Stimulated activated CD4-positive, alpha-beta T cell treated with anti-CD3 and anti-CD28 coated beads, Interleukin-4, amount 100 ng/mL, for 48 hours (primary cell): ENCODE measurements around the gene LDLRAD4.

Experiments
- DNase-seq, 2 donors: peaks; one replicate each; pipeline ENCODE4 v3.0.0-alpha.2; 2020; ENCODE audit warnings: low read depth in 2 of 2

LDLRAD4 gene

DNA sequence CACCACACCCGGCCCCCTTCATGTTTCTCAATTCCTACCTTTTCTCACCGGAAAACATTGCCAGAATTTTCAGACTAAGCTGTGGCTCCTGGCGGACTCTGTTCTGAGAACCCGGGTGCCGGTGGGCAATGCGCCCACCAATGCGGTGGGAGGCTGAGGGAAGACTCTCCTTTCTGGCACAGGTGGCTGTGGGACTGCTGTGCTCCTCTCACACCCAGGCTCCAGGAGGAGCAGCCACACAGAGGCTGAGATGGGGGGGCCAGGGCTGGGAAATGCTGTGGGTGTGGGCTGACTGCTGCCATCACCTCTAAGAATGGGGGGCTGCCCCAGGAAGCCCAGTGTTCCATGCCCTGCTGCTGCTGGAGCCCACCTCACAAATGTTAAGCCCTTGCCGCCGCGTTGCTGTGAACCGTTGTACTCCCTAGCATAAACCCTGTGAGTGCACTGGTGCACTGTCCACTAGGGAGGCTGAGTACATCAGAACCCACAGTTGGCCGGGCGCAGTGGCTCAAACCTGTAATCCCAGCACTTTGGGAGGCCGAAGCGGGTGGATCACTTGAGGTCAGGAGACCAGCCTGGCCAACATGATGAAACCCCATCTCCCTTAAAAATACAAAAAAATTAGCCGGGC lies 152.6 kb downstream of the LDLRAD4 start:
- no peak for DNase-seq

DNA sequence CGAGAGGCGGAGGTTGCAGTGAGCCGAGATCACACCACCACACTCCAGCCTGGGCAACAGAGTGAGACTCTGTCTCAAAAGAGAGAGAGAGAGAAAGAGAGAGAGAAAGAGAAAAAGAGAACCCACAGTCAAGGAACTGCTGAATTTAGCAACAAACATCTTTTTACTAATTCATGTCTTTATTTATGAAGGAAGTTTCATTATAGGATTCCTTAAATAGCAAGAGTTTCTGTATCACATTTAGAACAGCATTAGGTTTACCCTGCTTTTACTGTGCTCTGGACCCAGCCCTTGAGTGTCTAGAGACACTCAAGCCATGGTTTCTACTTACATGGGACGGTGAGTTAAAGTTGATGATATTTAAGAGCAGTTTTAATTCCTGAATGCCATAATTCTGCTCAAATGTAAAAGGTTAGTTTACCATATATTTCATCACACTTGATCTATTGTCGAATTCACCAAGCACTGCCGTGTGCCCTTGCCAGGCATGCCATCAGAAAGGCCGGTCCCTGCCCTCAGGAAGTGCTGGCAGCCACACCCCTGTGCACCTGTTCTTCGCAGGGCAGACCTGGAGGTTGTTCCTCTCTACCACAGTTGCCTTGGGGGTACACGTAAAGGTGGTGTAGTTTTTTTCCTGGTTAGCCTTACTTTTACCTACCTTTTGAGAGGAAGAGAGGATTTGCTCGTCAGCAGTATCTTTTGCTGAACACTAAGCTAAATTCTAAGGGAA lies 153.3 kb downstream of the LDLRAD4 start:
- DNase-seq = no peak

DNA sequence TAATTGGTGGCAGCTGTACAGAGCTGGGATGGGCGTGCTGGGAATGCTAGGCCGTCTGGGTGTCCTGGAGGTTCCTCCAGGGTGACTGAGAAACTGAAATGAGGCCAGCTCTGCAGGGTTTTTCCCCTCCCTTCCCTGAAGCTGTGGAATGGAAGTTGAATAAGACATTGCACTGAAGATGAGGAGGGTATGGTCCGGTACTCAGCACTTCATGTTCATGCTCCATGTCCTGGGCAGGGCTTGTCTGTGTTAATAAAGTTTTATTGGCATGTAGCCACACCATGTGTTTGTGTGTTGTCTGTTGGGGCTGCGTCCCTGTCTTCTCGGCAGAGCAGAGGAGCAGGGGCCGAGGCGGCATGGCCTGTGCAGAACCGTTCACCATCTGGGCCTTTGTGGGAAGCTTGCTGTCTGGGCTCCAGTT lies 154.0 kb downstream of the LDLRAD4 start:
- DNase-seq = no peak

DNA sequence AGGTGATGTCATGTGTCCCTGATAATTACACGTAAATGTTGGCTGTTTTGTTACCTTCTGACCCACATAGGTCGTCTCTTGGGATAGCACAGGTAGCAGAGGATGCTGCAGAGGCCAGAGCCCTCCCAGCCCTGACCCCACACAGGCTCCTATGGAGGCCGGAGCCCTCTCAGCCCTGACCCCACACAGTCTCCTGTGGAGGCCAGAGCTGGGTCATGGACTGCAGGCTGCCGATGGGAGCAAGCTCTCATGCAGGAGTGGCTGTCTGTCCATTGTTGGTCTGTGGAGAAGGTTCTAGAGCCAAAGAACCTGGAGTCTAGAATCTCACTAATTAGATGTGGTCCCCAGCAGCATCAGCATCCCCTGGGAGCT lies 155.5 kb downstream of the LDLRAD4 start:
- no peak for DNase-seq

DNA sequence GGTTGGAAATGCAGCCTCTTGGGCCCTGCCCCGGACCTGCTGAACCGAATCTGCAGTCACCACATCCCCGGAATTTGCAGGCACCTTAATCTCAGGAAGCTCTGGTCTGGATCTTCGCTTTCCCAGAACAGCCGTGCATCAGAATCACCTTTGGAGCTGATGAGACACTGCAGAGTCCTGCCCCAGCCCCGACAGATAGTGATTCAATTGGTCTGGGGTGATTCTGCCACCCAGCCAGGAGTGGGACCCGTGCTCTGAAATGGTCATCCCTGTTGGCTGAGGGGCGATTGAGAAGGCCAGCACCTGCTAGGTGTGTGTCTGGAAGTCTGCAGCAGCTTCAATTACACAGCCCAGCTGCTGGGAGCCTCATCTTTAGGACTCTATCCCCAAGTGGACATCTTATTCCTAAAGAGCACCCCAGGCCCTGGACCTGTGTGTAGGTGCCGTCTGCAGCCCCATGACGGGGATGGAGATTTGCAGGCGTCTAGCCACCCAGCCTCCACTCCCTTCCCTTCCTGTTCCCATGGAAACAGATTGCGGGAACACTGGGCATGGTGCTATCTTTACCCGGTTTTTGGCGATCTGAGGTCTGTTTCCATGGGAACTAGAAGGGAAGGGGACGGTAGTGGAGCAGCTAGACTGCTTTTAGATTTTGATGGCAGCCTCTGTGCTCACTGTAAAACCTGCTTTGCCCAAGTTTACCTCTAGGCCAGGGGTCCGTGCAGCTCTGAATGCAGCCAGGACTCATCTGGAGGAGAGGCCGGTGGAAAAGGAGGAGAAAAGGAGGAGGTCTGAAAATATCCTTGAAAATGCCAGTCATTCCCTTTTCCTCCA lies 156.1 kb downstream of the LDLRAD4 start:
- DNase-seq = no peak

DNA sequence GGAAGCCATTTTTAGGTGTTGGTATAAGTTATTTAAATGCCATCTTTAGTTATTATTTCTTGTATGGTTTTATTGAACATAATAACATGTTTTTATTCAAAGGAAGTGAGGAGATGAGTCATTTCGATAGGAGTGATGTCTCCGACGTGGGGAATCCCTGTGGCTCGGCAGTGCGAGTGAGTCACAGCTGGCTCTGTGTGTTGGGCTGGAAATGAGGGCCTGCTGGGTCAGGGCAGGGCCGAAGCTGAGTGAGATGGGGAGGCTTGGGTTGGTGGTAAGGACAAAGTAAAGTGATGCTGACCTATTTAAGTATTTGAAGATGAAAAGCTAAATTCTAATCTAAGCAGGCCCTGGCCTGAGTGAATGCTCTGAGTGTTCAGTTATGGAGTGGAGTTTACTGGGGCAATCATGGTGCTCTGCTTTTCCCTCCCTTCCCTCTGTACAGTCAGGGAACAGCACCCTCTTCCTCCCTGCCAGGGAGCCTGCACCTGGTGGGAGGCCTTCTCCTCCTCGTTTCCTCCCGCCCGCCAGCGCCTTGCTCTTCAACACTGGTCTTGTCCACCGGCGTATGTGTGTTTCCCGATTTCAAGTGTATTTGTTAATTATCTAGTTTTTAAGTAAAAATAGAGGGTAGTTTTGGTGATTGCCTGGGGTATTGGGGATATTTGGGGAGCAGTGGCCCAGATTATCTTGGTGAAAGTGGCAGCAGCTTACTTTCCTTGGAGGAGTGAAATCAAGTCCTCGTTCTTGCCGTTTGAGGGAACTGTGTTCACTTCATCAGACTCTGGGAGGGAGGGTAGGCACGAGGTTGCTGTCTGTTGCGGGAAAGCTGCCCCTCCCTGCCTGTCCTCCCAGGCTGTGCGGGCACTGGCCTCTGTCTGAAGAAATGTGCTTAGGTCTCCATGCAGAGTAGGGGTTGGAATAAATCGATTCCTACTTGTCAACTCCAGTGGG lies 157.0 kb downstream of the LDLRAD4 start:
- peak; percentile 65 to 79 for DNase-seq

DNA sequence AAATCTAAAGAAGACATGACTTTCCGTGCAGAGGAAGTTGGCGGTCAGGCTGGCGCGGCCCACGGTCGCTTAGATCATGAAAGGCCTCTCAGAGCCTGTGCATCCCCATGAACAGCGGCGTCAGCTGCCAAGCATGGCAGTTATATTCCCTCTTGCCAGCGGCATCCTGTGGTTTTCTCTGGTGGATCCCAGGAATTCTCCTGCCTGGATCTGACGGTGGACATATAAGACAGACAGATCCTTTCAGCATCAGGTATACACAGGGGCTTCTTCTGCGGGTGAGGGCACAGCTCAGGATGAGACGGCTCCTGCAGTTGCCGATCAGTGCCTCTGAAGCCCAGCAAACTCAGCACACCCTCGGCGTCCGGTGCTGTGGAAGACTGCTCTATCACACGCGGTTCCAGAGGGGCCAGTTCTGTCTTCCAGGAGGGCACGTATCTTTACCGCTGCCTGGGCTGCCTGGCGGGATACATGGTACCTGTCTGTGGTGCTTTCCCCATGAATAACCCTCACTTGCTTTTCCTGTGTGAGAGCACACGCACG lies 157.8 kb downstream of the LDLRAD4 start:
- peak; percentile 31 to 57 for DNase-seq

DNA sequence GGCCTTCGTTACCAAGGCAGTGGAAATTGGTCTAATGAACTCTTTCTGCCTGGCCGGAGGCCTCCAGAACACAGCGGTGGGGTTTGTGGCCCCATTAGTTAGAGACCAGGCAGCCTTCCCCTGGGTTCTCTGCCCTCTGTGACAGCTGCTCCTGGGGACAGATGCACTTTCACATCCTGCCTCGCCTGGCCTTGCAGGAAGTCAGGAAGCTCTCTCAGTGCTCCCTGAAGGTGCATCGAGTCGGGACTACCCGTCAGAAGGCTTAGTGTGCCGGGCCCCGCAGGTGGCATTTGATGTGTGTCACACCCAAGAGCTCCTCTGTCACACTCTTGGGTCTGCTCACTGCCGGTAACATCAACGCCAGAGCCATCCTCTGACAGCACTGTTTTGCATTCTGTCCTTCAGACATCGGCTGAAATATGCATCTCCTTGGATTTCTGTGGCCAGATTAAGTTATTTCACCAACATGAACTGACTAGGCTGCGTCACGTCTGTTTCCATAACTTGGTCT lies 158.3 kb downstream of the LDLRAD4 start:
- DNase-seq = peak; percentile 57 to 58

DNA sequence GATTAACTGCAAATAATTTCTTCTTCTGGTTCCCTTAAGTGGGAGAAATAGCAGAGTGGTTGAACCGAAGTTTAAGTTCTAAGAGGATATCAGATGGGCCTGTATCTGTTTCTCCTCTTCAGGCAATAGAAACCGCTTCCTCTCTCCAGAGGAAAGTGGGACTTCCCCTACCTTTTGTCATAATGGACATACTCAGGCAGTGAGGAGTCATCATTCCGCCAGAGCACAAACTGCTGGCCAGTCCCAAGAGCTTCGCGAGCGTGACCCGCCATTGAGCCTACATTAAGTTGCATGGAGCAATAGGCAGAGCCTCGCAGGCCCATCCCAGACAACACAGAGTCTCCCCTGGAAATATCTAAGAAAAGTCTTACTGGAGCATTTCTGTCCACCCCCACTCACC lies 158.9 kb downstream of the LDLRAD4 start:
- no peak for DNase-seq

DNA sequence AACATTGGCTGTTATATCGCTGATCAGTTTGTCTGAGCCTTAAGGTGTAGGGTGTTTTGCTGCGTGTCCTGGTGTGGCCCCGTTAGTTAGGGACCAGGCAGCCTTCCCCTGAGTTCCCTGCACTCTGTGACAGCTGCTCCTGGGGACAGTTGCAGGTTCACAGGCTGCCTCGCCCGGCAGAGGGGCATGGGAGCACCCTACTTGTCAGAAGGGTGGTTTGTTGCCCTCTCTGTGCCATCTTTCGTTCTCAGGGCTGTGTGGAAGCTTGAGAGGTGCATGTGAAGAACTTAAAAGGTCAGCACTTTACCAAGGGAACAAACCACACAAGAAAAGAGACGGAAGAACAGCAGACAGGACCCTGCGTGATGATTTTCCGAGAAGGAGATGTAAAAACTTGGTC lies 159.6 kb downstream of the LDLRAD4 start:
- no peak for DNase-seq

DNA sequence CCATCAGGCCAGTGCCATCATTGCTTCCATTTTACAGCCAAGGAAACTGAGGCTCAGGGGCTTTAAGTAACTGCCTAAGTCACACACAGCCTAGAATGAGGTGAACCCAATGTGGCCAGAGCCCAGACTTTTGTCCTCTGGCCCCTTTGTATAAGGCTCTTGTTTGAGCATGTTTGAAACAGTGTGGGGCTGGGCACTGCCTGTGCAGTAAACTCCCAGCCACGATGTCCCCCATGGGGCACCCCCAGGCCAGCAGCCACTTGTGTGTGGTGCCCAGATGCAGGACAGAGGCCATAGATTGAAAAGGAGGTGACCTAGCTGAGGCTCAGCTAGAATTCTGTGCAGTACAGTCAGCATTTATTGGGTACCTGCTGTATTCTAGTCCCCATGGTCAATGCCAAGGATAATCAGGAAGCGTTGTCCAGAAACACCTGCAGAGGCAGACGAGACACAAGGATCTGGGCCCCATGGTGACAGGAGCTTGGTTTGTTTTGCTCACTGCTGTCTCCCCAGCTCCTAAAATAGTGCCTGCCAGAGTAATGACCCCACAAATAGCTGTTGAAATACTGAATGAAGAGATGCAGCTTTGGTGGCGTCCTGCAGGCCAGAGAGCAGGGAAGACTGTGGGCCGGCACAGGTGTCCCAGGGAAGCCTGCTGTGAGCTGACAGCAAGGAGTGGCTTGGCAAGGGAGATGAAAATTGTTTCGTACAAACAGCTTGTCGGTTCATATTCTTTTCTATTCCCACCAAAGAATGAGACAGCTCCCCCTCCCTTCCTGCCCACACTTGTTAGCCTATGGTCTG lies 160.7 kb downstream of the LDLRAD4 start:
- no peak for DNase-seq

DNA sequence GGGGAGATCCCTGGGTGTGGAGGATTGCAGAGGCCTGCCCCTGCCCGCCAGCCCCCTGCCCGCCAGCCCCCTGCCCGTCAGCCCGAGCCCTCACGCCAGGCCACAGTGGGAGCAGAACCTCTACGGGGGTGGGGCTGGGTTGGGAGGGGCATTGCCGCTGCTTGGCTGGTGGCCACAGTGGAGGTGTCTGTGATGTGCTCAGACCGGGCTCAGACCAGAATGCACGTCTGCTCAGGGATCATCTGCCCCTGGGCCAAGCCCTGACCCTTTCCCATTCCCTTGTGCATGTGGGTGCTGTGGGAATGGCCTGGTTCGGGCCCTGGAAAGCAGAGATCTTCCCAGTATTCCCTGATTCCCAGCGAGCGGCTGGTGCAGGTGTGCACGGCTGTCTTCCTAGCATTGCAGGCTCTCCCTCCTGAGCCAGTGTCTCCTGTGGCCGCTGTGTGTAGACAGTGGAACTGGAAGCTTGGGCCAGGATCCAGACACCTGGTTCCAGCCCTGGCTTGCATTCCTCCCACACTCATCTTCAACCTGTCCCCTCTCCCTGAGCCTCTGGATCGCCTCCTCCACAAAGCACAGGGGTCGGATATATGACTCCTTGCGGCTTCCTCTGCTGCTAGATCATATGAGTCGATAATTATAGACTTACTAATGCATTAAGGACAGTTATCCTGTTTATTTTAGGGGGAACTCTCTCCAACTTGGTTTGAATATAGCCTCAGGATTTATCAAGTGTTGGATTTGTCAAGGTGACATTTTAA lies 161.6 kb downstream of the LDLRAD4 start:
- no peak for DNase-seq

DNA sequence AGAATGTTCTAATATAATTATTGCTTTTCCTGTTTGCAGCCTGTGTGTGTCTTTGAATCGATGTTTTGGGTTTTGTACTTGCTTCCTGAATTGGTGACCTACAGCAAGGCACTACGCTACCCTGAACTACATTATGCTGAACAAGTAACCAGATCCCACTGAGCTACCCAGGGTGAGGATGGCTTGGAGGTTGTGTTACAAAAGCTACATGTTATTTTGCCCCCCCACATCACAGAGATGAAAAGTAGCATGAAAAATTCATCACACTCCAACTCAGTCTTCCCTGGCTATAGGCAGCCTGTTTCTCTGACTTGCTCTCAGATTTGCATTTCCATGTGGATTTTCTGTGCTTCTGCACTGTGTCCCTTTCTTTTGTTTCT lies 162.1 kb downstream of the LDLRAD4 start:
- DNase-seq = no peak

DNA sequence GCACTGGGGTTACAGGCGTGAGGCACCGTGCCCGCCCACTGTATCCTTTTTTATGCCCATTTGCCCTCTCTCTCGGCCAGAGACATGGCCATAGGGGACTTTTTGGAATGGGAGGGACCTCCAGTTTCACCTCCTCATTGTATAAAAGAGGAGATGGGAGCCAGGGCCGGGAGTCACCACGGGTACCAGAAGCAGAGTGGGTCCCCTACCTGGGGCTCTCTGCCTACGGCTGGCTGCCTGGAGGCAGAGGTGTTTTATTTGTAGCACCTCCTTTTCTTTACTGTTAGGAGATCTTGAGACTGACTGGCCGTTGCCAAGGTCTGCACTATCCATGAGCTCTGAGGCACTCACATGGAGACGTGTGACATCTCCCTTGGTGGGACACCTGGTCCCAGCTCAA lies 162.8 kb downstream of the LDLRAD4 start:
- no peak for DNase-seq

DNA sequence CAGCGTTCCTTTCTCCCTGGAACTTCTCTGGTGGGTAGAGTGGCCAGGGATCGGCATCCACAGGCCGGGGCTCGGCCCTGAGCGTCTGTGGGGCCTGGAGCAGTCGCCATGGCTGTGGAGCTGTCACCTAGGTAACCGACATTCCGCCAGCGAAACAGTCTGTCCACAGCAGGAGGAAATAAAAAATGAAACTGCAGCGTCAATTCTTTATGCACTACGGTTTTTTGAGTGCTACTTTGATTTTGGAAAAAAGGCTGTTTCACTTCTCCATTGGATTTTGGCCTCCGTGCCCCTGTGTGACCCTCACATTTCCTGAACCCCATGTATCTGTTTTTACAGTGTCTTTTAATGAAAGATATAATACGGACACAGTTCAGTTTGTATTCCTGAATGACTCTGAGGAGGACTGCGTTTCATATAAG lies 163.4 kb downstream of the LDLRAD4 start:
- DNase-seq = no peak

DNA sequence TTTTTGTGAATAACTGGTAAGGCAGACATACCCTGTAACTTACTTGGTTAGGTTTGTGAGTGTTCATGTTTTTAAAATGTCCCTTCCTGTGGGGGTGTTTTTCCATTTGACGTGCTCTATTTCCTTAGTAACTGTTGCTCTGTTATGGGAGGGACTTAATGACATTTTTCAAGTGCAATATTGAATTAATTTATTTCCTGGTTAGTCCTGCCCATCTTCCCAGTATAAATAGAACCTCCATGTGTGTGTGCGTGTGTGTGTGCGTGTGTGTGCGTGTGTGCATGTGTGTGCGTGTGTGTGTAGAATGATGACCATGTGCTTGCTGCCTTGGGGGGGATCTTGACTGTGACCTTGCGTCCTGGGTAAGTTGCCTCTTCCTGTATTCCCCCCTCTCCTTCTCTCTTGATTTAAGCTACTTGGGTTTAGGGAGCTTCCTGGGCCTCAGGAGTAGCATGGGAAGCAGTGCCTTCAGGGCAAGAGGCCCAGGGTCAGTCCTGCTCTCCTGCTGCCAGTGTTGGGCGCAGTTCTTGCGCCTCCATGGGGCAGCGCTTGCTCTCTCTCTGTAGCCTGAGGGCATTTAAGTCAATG lies 163.9 kb downstream of the LDLRAD4 start:
- no peak for DNase-seq

DNA sequence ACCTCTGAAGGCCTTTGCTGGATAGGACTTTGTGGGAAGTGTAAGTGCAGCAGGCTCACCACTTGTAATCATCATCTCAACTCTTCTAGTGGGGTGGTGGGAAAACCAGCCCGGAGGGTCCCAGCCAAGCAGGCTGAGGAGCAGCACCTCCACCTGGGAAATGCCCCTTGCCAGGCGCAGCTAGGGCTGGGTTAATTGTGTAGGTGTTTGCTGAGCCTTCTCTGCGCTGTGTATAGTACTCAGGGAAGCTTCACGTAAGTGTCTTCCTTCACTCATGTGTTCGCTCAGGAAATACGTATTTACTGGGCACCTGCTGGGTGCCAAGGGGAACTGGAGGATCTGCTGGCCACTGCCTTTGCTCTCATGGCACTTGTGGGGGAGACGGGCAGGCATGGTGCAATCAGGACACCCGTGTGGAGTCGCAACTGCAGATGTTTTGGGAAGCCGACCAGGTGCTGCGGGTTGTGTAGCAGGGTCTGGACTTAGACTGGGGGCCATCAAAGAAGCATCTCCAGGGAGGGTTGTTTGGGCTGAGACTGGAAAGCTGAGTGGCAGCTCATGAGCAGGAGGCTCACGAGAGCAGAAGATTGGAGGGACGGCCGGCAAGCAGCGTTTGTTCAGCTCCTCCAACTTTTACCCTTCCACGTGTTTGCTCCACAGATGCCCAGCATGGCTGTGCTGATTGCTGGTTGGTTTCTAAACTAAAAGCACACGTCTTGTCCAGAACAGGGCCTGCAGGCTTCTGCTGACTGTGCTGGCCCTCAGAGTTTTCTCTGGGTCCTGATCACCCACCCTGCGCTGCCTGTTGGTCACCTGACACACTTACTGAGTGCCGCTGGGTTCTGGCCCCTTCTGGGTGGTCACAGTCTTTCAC lies 164.6 kb downstream of the LDLRAD4 start:
- peak in 1 of 2 donors; percentile 20 for DNase-seq
